ENCODE measurements around the gene RCC2.

The RCC2 gene

DNA sequence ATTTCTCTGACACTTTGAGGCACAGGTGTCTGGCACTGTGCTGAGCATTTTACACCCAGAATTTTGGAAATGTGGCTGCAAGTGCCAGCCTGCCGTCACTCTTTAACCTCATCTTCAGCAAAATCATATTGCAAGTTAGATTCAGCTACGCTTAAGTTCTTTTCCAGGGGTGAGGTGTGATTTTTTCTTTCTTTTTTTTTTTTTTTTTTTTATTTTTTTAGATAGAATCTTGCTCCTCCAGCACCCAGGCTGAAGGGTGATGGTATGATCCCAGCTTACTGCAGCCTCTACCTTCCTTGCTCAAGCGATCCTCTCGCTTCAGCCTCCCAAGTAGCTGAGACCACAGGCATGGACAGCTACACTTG is 2.5 kb upstream of the RCC2 start:
- Histone ChIP-seq H3K27me3 (no peaks in the 10 kb centered on the region), H3K9me3 (no peaks in the 10 kb centered on the region), H4K20me1 (peaks cover 6% of the 10 kb centered on the region), H3K36me3 (peaks cover 4% of the 10 kb centered on the region), H3K4me3 (no peak overlapping the region), H3K9ac (no peak overlapping the region), H3K27ac (no peak overlapping the region), H3K4me1 (peaks cover 26% of the 10 kb centered on the region), H3K4me2 (peak overlapping the region; percentile 91; the same call in 1 of the 2 replicates)
- no peak for TF ChIP-seq Cebpa-rat (IDR thresholded peaks at IDR 0.05)

DNA sequence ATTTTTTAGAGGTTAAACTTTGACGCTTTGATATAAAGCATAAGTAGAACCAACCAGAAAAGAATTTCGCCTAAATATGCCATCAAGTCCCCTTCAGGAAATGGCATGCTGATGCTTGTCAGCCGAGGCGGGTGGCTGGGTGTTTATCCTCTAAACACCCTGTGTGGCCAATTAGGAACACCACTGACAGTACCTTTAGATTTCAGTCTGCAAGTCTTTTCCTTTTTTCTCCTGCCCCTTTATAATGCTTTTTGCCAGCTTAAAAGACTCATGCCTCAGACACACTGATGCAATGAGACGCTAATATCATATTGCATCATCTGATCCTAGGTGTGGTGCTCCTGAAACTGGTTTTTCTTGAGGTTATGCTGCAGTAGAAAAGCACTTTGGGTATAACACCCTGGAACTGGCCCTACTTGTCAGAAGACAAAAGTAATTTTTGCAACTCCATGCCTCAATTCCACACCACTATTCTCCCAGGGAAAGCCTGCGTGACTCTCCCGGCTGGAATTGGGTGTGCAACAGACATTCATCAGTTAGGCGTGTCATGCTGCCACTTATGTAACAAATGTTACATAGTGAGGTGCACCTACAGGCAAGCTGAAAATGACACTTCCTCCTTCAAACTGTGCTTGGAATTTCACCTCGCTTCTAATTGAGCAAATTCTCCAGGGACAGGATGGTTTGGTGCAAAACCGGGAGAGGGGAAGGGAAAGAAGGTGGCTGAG is 2.0 kb upstream of the RCC2 start:
- Histone ChIP-seq H3K27me3 (no peaks in the 10 kb centered on the region), H3K27ac (no peak overlapping the region), H3K36me3 (peaks cover 10% of the 10 kb centered on the region), H3K4me3 (no peak overlapping the region), H4K20me1 (peaks cover 11% of the 10 kb centered on the region), H3K9me3 (no peaks in the 10 kb centered on the region), H3K9ac (no peak overlapping the region; the same call in 1 of the 2 replicates), H3K4me1 (peaks cover 31% of the 10 kb centered on the region), H3K4me2 (peak overlapping the region; percentile 91)
- TF ChIP-seq Cebpa-rat (IDR thresholded peaks at IDR 0.05) = no peak

- Histone ChIP-seq H4K20me1 (peaks cover 18% of the 10 kb centered on the region), H3K4me3 (peak overlapping the region; percentile 100; the same call in 1 of the 2 replicates), H3K4me1 (peaks cover 38% of the 10 kb centered on the region), H3K36me3 (peaks cover 16% of the 10 kb centered on the region), H3K4me2 (peak overlapping the region; percentile 91), H3K27me3 (no peaks in the 10 kb centered on the region), H3K9me3 (no peaks in the 10 kb centered on the region), H3K27ac (no peak overlapping the region), H3K9ac (peak overlapping the region; percentile 100; the same call in 1 of the 2 replicates)
- TF ChIP-seq Cebpa-rat (IDR thresholded peaks at IDR 0.05) = no peak
Observed at GRCh38 chr1:17440827-17441168, 1.3 kb upstream of the RCC2 start.

DNA sequence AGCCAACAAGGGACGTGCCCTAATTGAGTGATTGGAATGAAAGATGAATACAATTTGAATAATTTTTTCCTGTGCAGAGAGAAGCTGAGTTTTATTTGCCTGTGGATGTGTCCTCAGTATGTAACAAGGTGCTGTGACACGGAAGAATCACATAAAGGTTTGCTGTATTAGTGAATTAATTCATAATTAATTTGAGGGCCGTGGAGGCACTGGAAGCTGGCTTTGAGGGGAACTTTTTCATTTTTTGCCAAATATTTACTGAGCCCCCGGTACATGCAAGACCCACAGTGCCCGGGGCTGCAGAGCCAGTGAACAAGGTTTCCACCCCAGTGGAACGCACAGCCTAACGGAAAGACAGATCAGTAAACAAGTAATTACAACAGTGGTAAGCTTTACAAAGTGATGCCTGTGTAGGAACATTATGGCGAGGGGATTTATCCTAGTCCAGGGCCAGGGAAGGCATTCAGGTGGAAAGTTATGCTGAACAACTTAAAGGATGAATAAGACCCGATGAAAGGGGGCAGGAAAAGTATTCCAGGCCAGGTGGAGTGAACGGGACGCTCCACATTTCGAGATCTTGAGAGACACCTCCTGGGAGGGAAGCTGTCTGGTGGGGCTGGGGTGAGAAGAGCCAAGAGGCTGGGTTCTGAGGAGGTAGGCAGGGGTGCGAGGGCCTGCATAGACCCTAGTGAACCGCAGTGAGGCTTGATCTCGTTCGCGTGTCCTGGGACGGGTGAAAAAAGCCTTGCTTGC is 773 bp upstream of the RCC2 start:
- no peaks in the 10 kb centered on the region for H3K27me3 ChIP-seq
- peak overlapping the region; percentile 100 for H3K27ac ChIP-seq
- no peak for TF ChIP-seq Cebpa-rat (IDR thresholded peaks at IDR 0.05)
- peaks cover 22% of the 10 kb centered on the region for H3K36me3 ChIP-seq
- H3K4me2 ChIP-seq = peak overlapping the region; percentile 91
- H3K4me3 ChIP-seq = peak overlapping the region; percentile 100
- peaks cover 23% of the 10 kb centered on the region for H4K20me1 ChIP-seq
- H3K9ac ChIP-seq = peak overlapping the region; percentile 100
- peaks cover 43% of the 10 kb centered on the region for H3K4me1 ChIP-seq
- H3K9me3 ChIP-seq = no peaks in the 10 kb centered on the region

DNA sequence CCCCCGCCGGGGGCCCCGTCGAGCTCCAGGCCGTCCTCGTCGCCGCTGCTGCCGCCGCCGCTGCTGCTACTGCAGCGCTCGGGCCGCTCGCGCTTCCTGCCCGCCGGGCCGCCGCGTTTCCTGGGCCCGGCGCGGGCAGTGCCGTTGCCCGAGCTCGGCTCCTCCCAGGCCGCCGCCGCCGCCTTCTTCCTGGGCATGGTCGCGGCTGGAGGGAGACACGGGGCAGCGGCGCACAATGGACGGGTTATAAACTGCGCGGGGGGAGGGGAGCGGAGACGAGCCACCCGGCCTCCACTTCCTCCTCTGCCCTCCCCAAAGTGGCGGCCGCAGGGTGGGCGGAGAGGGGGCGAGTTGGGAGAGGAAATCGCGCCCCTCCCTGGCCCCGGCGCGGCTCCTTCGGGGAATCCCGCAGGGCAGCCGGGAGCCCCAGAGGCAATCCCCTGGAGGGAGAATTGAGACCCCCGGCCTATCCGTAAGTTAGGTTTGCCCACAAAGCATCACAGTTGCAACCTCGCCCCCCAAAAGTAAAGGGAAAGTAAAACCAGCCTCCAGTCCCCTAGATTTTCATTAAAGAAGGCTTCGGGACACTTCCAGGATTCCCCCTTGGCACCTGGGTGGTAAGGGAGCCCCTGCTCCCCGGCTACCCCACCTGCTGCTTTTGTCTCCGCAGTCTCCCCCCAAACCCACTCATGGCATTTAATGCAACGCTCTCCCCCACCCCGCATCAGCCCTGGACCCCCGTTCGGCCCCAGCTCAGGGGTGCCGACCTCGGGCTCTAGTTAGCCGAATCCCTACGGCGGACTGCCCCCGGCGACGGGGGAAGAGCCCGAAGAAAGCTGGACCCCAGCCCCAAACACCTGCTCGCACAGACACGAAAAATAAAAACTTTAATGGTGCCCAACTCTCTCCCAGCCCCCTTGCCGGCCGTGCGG is 893 bp downstream of the RCC2 start:
- Histone ChIP-seq H4K20me1 (peaks cover 40% of the 10 kb centered on the region), H3K4me2 (peak overlapping the region; percentile 61), H3K4me3 (peak overlapping the region; percentile 100), H3K4me1 (peaks cover 60% of the 10 kb centered on the region), H3K9ac (peak overlapping the region; percentile 100), H3K36me3 (peaks cover 38% of the 10 kb centered on the region), H3K27ac (peak overlapping the region; percentile 100), H3K27me3 (no peaks in the 10 kb centered on the region), H3K9me3 (no peaks in the 10 kb centered on the region)
- TF ChIP-seq Cebpa-rat (IDR thresholded peaks at IDR 0.05) = no peak

DNA sequence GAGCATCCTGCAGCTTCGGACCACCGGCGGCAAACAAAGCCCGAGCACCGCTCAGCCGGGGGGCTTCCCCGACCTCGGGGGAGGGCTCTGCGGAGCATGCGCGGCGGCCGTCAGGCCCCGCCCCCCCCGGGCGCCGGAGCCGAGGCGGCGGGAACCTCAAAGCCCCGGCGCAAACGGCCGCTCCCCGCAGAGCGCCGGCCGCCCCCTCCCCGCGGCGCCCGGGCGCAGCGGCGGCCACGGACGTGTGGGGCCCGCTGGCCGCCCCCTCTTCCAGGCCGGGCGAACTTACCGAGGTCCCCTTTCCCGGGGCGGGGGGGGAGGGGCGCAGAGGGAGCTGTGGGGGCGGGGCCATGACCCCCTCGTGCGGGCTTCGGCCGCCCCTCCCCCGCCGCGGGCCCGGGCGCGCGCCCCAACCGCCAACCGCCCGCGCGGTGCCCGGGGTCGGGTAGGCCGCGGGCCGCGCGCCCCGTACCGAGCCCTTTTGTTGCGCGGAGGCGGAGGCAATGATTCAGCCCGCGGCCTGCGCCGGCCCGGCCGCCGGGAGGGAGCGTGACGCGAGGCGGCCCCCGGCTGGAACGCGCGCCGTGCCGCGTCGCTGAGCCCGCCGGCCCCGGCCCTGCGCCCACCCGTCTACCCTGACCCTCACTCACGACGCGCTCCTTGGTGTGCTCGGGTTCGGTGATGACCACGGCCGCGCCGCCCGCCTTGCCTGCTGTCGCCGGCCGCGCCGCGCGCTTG is 1.7 kb downstream of the RCC2 start:
- Histone ChIP-seq H3K4me2 (peak overlapping the region; percentile 89), H3K27me3 (no peaks in the 10 kb centered on the region), H3K9me3 (no peaks in the 10 kb centered on the region), H3K9ac (peak overlapping the region; percentile 100), H3K27ac (peak overlapping the region; percentile 100), H3K4me1 (peaks cover 68% of the 10 kb centered on the region), H4K20me1 (peaks cover 48% of the 10 kb centered on the region), H3K4me3 (peak overlapping the region; percentile 100), H3K36me3 (peaks cover 47% of the 10 kb centered on the region)
- TF ChIP-seq Cebpa-rat (IDR thresholded peaks at IDR 0.05) = no peak

GRCh38 chr1:17437260-17437579 is 2.3 kb downstream of the RCC2 start:
- H3K27me3 ChIP-seq = no peaks in the 10 kb centered on the region
- peaks cover 73% of the 10 kb centered on the region for H3K4me1 ChIP-seq
- peaks cover 53% of the 10 kb centered on the region for H4K20me1 ChIP-seq
- H3K9me3 ChIP-seq = no peaks in the 10 kb centered on the region
- peak overlapping the region; percentile 100 for H3K9ac ChIP-seq
- no peak for TF ChIP-seq Cebpa-rat (IDR thresholded peaks at IDR 0.05)
- H3K4me2 ChIP-seq = peak overlapping the region; percentile 89
- H3K36me3 ChIP-seq = peaks cover 52% of the 10 kb centered on the region
- peak overlapping the region; percentile 100 for H3K4me3 ChIP-seq
- H3K27ac ChIP-seq = peak overlapping the region; percentile 100

DNA sequence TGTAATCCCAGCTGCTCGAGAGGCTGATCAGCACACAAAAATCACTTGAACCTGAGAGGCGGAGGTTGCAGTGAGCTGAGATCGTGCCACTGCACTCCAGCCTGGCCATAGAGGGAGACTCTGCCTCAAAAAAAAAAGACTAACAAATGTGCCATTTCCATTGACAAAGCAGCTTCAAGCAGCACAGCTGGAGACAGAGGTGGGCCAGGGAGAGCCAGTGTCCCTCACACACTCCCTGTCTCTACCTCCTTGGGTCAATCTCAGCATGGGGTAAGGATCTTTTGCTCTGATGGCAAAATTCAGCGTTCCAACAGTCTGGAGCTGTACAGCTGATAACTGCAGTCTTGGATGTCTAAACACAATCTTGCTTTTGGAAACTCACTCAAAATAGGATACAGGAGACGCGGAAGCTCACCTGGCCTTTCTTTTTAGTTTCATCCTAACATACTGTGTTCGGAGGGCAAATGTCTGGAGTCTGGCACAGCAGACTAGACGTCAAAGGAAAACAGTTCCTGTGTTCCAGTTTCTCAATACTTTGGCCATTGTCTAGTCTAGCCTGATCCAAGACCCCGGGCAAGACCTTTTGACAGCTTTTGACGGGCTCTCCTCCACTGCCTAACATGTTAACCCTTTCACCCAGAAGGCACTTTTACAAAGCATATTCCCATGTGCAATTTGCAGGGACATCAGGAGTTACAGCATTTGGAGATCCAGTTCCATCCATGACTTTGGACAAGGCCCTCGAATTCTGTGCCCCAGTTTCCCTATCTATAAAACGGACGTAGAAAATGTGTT is 2.9 kb downstream of the RCC2 start:
- H3K9ac ChIP-seq = peak overlapping the region; percentile 100
- H3K27ac ChIP-seq = peak overlapping the region; percentile 100; the same call in 1 of the 2 replicates
- no peaks in the 10 kb centered on the region for H3K9me3 ChIP-seq
- TF ChIP-seq Cebpa-rat (IDR thresholded peaks at IDR 0.05) = no peak
- H3K36me3 ChIP-seq = peaks cover 58% of the 10 kb centered on the region
- peak overlapping the region; percentile 100 for H3K4me3 ChIP-seq
- H3K4me2 ChIP-seq = peak overlapping the region; percentile 89
- peaks cover 73% of the 10 kb centered on the region for H3K4me1 ChIP-seq
- H4K20me1 ChIP-seq = peaks cover 60% of the 10 kb centered on the region
- H3K27me3 ChIP-seq = no peaks in the 10 kb centered on the region
